Measurements from ENCODE around the gene ZNF154.

Gene ZNF154

DNA sequence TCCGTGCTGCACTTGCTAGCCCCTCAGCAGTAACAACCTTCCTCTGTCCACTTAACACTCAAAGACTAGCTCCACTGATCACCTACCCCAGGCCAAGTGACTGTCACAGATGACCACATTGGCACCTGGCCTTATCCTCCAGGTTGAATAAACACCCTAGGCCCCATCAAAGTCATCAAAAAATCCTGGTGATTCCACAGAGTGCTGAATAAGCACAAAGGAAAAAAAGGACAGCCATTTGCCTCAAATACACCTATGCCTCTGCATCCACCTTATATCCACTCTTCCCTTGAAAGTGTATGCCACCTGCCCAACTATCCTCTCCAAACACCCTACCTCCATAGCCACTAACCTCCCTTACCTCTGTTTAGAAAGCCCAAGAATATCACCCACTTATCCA lies 2.7 kb downstream of the ZNF154 start:
- Mint-ChIP-seq H3K4me1 (peaks cover 39 to 55% of the 10 kb centered on the region in 2 donors), H3K9me3 (peaks cover 11 to 18% of the 10 kb centered on the region in 2 donors), H3K27me3 (no peaks in the 10 kb centered on the region), H3K27ac (peak overlapping the region; percentile 44), H3K4me3 (peak overlapping the region; percentile 20 to 36), H3K36me3 (peaks cover 57 to 68% of the 10 kb centered on the region in 2 donors)
- ATAC-seq (replicated peaks) (no peak), DNase-seq (no peak)

DNA sequence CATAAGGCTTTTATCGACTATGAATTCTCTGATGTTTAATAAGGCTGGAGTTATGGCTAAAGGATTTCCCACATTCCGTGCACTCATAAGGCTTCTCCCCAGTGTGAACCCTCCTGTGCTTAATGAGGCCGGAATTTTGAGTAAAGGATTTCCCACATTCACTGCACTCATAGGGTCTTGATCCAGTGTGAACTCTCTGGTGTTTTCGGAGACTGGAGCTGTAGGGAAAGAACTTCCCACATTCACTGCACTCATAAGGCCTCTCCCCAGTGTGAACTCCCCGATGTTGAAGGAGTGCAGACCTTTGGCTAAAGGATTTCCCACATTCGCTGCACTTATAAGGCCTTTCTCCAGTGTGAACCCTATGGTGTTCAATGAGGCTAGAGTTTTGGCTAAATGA lies 7.4 kb downstream of the ZNF154 start:
- peaks cover 62 to 77% of the 10 kb centered on the region in 2 donors for H3K36me3 Mint-ChIP-seq
- H3K4me3 Mint-ChIP-seq = no peak overlapping the region
- H3K9me3 Mint-ChIP-seq = peaks cover 11% of the 10 kb centered on the region in 2 donors
- H3K27ac Mint-ChIP-seq = peak overlapping the region; percentile 4
- ATAC-seq (replicated peaks) (no peak), DNase-seq (no peak)
- no peaks in the 10 kb centered on the region for H3K27me3 Mint-ChIP-seq
- peaks cover 24 to 27% of the 10 kb centered on the region in 2 donors for H3K4me1 Mint-ChIP-seq

DNA sequence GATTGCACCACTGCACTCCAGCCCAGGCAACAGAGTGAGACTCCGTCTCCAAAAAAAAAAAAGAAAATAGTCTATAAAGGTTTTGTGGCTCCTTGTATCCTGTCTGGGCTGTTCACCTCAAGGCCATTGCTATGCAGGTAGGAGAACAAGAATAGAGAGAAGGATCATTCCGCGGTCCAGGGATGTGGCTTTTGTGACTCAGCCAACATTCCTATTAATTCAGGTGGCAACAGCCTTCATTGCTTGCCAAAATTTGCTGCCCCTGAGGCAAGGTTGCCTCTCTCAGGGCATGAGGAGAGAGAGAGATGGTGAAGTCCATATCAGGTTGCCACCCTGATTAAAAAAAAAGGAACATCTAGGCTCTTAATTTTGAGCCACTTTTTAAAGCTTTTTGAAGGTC lies 19.3 kb downstream of the ZNF154 start:
- no peak overlapping the region for H3K27ac Mint-ChIP-seq
- ATAC-seq (replicated peaks) (no peak), DNase-seq (no peak)
- no peak overlapping the region for H3K4me3 Mint-ChIP-seq
- no peaks in the 10 kb centered on the region for H3K27me3 Mint-ChIP-seq
- H3K4me1 Mint-ChIP-seq = peaks cover 12 to 16% of the 10 kb centered on the region in 2 donors
- peaks cover 24 to 25% of the 10 kb centered on the region in 2 donors for H3K9me3 Mint-ChIP-seq
- peaks cover 66 to 80% of the 10 kb centered on the region in 2 donors for H3K36me3 Mint-ChIP-seq

DNA sequence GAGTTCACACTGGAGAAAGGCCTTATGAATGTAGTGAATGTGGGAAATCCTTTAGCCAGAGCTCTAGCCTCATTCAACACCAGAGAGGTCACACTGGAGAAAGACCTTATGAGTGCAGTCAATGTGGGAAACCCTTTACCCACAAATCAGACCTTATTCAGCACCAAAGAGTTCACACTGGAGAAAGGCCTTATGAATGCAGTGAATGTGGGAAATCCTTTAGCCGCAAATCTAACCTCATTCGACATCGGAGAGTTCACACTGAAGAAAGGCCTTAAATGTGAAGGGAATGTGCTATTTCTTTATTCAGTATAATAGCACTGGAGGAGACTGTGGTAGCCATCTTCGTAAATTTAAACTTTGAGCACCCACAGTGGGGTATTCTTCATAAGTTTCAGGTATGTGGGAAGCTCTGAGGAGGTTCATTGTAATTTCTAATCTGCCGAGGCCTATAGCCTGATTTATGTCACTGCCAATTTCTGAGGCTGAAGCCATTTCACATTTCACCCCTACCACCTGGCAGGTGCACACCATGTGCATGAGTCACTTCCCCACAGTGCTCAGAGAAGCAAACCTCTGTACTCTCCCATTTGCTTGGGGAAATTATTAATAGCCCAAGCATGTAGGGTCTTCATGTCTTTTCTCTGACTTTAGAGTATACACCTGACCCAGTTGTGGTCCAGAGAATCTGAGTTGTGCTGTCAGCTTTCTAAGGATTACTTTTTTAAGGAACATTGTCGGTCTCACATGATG lies 20.8 kb downstream of the ZNF154 start:
- ATAC-seq (replicated peaks) (no peak), DNase-seq (no peak)
- H3K36me3 Mint-ChIP-seq = peaks cover 73 to 84% of the 10 kb centered on the region in 2 donors
- H3K4me3 Mint-ChIP-seq = no peak overlapping the region
- peaks cover 22 to 24% of the 10 kb centered on the region in 2 donors for H3K4me1 Mint-ChIP-seq
- H3K9me3 Mint-ChIP-seq = peaks cover 40% of the 10 kb centered on the region in 2 donors
- H3K27ac Mint-ChIP-seq = no peak overlapping the region
- H3K27me3 Mint-ChIP-seq = no peaks in the 10 kb centered on the region

DNA sequence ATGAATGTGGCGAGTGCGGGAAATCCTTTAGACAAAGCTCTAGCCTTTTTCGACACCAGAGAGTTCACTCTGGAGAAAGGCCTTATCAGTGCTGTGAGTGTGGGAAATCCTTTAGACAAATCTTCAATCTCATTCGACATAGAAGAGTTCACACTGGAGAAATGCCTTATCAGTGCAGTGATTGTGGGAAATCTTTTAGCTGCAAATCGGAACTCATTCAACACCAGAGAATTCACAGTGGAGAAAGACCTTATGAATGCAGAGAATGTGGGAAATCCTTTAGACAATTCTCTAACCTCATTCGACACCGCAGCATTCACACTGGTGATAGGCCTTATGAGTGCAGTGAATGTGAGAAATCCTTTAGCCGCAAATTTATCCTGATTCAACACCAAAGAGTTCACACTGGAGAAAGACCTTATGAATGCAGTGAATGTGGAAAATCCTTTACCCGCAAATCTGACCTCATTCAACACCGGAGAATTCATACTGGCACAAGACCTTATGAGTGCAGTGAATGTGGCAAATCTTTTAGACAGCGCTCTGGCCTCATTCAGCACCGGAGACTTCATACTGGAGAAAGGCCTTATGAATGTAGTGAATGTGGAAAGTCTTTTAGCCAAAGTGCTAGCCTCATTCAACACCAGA lies 21.5 kb downstream of the ZNF154 start:
- Mint-ChIP-seq H3K27ac (no peak overlapping the region), H3K9me3 (peaks cover 47% of the 10 kb centered on the region in 2 donors), H3K4me3 (no peak overlapping the region), H3K27me3 (no peaks in the 10 kb centered on the region), H3K4me1 (peaks cover 29% of the 10 kb centered on the region in 2 donors), H3K36me3 (peaks cover 77 to 85% of the 10 kb centered on the region in 2 donors)
- no peak for ATAC-seq (replicated peaks)
- no peak for DNase-seq

DNA sequence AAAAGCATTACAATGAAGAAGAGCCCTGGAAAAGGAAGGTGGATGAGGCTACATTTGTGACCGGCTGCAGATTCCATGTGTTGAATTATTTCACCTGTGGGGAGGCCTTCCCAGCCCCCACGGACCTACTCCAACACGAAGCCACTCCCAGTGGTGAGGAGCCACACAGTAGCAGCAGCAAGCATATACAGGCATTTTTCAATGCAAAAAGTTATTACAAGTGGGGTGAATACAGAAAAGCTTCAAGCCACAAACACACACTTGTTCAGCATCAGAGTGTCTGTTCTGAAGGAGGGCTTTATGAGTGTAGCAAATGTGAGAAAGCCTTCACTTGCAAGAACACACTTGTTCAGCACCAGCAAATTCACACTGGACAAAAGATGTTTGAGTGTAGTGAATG lies 22.3 kb downstream of the ZNF154 start:
- Mint-ChIP-seq H3K27me3 (no peaks in the 10 kb centered on the region), H3K9me3 (peaks cover 47 to 49% of the 10 kb centered on the region in 2 donors), H3K36me3 (peaks cover 85 to 92% of the 10 kb centered on the region in 2 donors), H3K27ac (no peak overlapping the region), H3K4me1 (peaks cover 32 to 35% of the 10 kb centered on the region in 2 donors), H3K4me3 (no peak overlapping the region)
- DNase-seq (no peak), ATAC-seq (replicated peaks) (no peak)

DNA sequence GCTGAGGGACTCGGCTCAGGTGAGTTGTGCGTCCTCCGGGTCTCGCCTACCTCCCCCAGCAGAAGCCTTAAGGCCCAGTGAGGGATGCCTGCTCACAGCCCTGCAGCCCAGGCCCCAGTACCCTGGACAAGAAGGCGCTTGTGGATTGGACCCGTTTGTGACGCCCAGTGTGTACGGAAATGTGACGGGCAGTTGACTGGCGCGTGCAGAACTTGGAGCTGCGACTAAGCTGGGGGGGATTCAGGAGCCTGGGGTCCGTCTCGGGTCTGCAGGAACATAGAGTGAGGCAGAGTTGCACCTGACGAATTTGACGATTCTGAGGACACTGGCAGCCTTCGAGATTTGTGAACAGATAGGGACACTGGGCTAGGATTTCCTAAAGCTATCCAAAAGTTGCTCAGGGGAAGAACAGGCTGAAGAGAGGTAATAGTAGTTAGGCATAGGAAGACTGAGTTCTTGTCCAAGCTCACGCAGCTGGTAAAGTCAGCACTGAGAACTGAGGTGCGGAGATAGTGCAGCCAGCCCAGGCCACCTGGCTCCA lies 26.7 kb downstream of the ZNF154 start:
- no peak for ATAC-seq (replicated peaks)
- no peak for DNase-seq
- H3K27ac Mint-ChIP-seq = peak overlapping the region; percentile 98
- no peaks in the 10 kb centered on the region for H3K27me3 Mint-ChIP-seq
- peaks cover 57 to 58% of the 10 kb centered on the region in 2 donors for H3K36me3 Mint-ChIP-seq
- H3K9me3 Mint-ChIP-seq = peaks cover 38 to 40% of the 10 kb centered on the region in 2 donors
- H3K4me1 Mint-ChIP-seq = peaks cover 35% of the 10 kb centered on the region in 2 donors
- H3K4me3 Mint-ChIP-seq = peak overlapping the region; percentile 93 to 98

DNA sequence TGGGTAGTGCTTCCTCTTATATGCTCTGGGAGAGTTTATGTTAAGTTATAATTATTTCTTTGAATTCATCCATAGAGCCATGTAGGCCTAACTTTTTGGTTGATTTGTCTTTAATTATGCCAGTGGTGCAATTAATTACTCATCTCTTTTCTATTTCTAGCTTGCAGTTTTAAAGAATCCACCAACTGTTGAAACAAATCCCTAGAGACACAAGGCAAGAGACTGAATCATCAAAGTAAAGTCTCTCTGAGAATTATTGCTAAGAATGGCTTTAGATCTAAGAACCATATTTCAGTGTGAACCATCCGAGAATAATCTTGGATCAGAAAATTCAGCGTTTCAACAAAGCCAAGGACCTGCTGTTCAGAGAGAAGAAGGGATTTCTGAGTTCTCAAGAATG lies 33.1 kb downstream of the ZNF154 start:
- DNase-seq (no peak), ATAC-seq (replicated peaks) (no peak)
- peaks cover 9 to 10% of the 10 kb centered on the region in 2 donors for H3K27me3 Mint-ChIP-seq
- H3K9me3 Mint-ChIP-seq = peaks cover 0 to 2% of the 10 kb centered on the region in 2 donors
- no peaks in the 10 kb centered on the region for H3K36me3 Mint-ChIP-seq
- no peak overlapping the region for H3K4me3 Mint-ChIP-seq
- H3K27ac Mint-ChIP-seq = no peak overlapping the region
- H3K4me1 Mint-ChIP-seq = no peaks in the 10 kb centered on the region

DNA sequence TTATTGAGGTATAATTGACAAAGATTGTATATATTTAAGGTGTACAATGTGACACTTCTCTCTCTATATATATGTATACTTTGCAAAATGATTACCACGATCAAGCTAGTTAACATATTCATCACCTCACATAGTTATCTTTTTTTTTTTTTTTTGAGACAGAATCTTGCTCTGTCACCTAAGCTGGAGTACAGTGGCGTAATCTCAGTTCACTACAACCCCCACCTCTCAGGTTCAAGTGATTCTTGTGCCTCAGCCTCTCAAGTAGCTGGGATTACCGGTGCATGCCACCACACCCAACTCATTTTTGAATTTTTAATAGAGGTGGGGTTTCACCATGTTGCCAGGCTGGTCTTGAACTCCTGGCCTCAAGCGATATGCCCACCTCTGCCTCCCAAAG lies 36.5 kb downstream of the ZNF154 start:
- Mint-ChIP-seq H3K27ac (no peak overlapping the region), H3K4me3 (no peak overlapping the region), H3K4me1 (no peaks in the 10 kb centered on the region), H3K27me3 (peaks cover 23 to 32% of the 10 kb centered on the region in 2 donors), H3K36me3 (no peaks in the 10 kb centered on the region), H3K9me3 (peaks cover 0 to 2% of the 10 kb centered on the region in 2 donors)
- ATAC-seq (replicated peaks) = no peak
- DNase-seq = no peak

DNA sequence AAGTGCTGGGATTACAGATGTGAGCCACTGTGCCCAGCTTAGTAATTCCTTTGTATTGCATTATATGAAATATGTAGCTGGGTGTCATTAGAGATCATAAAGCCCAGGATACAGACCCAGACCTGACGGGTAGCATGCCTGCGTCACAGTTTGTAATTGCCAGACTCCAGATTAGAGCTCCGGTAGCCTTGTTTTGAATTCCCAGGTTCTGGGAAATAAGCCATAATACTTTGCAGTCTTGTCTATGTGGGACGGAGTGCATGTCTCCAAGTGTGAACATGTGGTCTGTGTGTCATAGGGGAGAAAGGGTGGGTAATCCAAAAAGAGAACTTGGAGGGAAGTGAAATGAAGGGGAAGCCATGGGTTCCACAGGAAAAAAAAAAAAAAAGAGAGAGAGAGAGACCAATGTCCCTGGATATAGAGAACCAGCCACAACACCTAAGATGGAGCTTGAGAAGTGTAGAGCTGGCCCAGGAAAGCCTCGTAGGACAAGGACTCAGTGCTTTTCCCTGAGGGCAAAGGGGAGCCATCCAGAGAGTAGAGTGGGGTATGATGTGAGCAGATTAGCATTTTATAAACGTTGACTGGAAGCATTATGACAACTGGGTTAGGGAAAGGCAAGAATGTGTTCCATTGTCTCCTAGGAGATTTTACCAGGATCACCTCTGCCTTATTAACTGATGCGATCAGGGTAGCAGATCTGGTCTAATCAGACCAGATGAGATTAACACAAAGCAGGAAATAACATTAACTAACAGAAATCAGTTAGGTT lies 37.7 kb downstream of the ZNF154 start:
- H3K36me3 Mint-ChIP-seq = no peaks in the 10 kb centered on the region
- ATAC-seq (replicated peaks) (no peak), DNase-seq (no peak)
- H3K4me1 Mint-ChIP-seq = no peaks in the 10 kb centered on the region
- H3K9me3 Mint-ChIP-seq = peaks cover 0 to 2% of the 10 kb centered on the region in 2 donors
- H3K4me3 Mint-ChIP-seq = no peak overlapping the region
- H3K27ac Mint-ChIP-seq = no peak overlapping the region
- peaks cover 25 to 38% of the 10 kb centered on the region in 2 donors for H3K27me3 Mint-ChIP-seq

DNA sequence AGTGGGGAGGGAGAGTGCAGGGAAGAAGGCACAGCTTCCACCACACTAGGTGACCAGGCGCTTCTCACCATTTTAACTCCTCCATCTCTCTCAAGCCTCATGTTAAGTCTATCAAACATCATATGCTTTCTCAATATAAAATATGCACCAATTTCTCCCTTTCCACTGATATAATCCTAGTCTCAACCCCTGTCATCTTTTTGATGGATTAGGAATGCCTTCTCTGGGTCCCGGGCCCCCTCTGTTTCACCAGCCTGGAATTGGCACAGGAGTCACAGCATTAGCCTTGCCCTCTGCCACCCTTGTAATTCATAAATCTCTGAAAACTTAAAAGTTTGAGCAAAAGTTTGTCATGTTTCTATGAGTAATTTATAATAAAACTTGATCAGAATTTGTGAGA lies 40.4 kb downstream of the ZNF154 start, which contains the start of gene ZSCAN4:
ZSCAN4 (plus strand) TSS at position 301 of the 400 bp plus-strand sequence. CDS start 7,211 bp downstream, outside the sequence.
- ATAC-seq (replicated peaks) = no peak
- Mint-ChIP-seq H3K27ac (no peak within 1 kb of the TSS), H3K27me3 (peaks cover 33 to 55% of the 10 kb centered on the region in 2 donors)

DNA sequence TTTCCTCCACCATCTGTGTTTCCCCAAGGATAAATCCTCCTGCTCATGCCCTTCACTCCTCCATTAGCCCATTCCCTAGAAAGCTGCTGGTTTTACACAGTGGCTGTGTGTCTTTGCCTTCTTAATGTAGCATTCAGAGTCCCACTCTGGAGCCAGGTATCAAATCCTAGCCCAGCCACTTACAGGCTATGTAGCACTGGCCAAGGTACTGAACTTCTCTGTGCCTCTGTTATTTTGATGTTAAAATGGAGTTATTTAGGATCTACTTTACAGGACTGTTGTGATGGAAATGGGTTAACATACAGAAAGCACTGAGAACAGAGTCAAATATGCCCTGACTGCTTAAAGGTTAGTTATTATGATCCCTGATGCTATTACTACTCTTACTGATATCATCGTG lies 41.8 kb downstream of the ZNF154 start:
- peaks cover 4 to 14% of the 10 kb centered on the region in 2 donors for H3K4me1 Mint-ChIP-seq
- no peak overlapping the region for H3K4me3 Mint-ChIP-seq
- no peak for ATAC-seq (replicated peaks)
- no peaks in the 10 kb centered on the region for H3K9me3 Mint-ChIP-seq
- H3K27ac Mint-ChIP-seq = no peak overlapping the region
- H3K27me3 Mint-ChIP-seq = peaks cover 33 to 55% of the 10 kb centered on the region in 2 donors
- no peaks in the 10 kb centered on the region for H3K36me3 Mint-ChIP-seq
- DNase-seq = no peak

More for the DNA sequence above, 40.4 kb downstream of the ZNF154 start, which contains the start of gene ZSCAN4:
- no peak within 1 kb of the TSS for H3K4me3 Mint-ChIP-seq
- peaks cover 4 to 14% of the 10 kb centered on the region in 2 donors for H3K4me1 Mint-ChIP-seq
- H3K9me3 Mint-ChIP-seq = no peaks in the 10 kb centered on the region
- no peak for DNase-seq
- H3K36me3 Mint-ChIP-seq = no peaks in the 10 kb centered on the region

DNA sequence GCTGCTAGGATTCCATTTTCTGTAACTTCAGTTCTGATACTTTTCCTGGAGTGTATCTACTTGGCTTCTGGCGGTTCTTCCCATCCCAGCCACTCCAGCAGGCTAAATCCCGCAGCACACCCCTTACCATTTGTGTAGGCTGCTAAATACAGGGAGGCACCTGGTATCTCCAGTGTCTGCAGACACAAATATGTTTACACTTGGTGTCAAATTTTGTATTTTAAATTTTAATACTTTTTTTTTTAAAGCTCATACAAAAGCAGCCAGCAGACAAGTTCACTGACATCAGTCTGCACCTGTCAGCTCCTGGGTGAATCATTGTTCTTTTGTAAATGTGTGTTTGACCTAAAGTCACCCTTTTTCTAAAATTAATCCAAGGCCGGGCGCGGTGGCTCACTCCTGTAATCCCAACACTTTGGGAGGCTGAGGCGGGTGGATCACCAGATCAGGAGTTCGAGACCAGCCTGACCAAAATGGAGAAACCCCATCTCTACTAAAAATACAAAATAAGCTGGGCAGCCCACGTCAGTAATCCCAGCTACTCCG lies 43.7 kb downstream of the ZNF154 start:
- Mint-ChIP-seq H3K4me1 (peaks cover 4 to 14% of the 10 kb centered on the region in 2 donors), H3K36me3 (no peaks in the 10 kb centered on the region), H3K4me3 (no peak overlapping the region), H3K27ac (no peak overlapping the region), H3K9me3 (no peaks in the 10 kb centered on the region), H3K27me3 (peaks cover 34 to 56% of the 10 kb centered on the region in 2 donors)
- DNase-seq (no peak), ATAC-seq (replicated peaks) (no peak)
